ENCODE measurements around the gene HS3ST6.
A peak's percentile ranks its signal among the peaks of the same experiment; 100 is the strongest.
"Not testable (repeated sequence)": the region's sequence is repeated elsewhere in the genome, so short reads cannot be mapped to it uniquely, and the experiment has no call there.

HS3ST6 gene

DNA sequence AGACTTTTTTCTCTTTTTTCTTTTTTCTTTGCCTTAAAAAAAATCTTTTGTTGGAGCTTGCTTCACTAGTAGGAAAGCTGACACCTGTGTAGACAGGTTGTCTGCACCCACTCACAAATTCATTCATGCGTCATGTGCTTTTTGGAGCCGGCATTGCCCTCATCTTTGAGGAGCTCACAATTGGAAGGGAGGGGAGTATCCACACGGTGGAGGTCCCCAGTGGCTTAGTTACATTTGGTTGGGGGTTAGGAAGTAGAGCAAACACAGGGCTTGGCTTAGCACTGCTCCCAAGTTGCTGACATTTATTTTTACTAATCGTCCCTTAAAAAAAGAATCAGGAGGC lies 27.5 kb downstream of the HS3ST6 start:
- TF ChIP-seq, protein P1, sequence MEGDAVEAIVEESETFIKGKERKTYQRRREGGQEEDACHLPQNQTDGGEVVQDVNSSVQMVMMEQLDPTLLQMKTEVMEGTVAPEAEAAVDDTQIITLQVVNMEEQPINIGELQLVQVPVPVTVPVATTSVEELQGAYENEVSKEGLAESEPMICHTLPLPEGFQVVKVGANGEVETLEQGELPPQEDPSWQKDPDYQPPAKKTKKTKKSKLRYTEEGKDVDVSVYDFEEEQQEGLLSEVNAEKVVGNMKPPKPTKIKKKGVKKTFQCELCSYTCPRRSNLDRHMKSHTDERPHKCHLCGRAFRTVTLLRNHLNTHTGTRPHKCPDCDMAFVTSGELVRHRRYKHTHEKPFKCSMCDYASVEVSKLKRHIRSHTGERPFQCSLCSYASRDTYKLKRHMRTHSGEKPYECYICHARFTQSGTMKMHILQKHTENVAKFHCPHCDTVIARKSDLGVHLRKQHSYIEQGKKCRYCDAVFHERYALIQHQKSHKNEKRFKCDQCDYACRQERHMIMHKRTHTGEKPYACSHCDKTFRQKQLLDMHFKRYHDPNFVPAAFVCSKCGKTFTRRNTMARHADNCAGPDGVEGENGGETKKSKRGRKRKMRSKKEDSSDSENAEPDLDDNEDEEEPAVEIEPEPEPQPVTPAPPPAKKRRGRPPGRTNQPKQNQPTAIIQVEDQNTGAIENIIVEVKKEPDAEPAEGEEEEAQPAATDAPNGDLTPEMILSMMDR (IDR thresholded peaks at IDR 0.05; ENCODE audit: control insufficient read depth, extremely low read depth, insufficient read depth) = no peak
- H3K4me3 ChIP-seq (ENCODE audit: low read depth, low read length) = no peak overlapping the region
- DNase-seq (ENCODE audit: low read depth) = no peak

DNA sequence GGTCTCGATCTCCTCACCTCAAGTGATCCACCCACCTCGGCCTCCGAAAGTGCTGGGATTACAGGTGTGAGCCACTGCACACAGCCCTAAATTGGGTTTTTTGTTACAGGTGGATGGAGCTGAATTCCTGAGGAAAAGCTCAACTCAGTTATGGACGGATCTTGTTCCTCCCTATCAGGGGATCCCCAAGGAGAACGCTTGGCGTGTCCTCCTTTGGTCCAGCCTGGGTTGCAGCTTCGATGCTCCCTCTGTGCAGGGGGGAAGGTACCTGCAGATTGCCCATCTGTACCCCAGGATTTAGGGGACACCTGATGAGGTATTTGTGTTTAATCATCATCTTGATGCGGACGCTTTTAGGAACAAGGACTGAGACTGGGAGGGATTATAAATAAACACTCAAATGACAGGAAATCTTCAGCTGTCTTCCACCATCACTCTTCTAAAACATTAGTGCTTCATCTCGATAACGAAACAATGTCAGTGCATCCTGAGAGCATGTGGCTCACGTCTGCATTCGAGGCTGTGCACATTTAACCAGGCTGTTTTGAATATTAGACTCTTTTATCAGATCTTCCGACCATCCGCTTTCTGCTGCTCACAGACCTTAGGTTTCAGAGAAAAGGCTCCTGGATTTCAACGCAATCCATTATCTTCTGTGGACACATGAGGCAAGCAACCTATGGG lies 28.0 kb downstream of the HS3ST6 start:
- TF ChIP-seq, protein P1 (IDR thresholded peaks at IDR 0.05; ENCODE audit: control insufficient read depth, extremely low read depth, insufficient read depth) = no peak
- no peak overlapping the region for H3K4me3 ChIP-seq (ENCODE audit: low read depth, low read length)
- no peak for DNase-seq (ENCODE audit: low read depth)

GRCh38 chr16:1887711-1888354 lies 30.4 kb downstream of the HS3ST6 start:
- no peak for DNase-seq (ENCODE audit: low read depth)
- TF ChIP-seq, protein P1 (IDR thresholded peaks at IDR 0.05; ENCODE audit: control insufficient read depth, extremely low read depth, insufficient read depth) = no peak
- no peak overlapping the region for H3K4me3 ChIP-seq (ENCODE audit: low read depth, low read length)

- TF ChIP-seq, protein P1 (IDR thresholded peaks at IDR 0.05; ENCODE audit: control insufficient read depth, extremely low read depth, insufficient read depth) = no peak
Observed at GRCh38 chr16:1884889-1885288, 33.3 kb downstream of the HS3ST6 start.

GRCh38 chr16:1884155-1884760 lies 34.0 kb downstream of the HS3ST6 start:
- no peak overlapping the region for H3K4me3 ChIP-seq (ENCODE audit: low read depth, low read length)
- DNase-seq (ENCODE audit: low read depth) = no peak
- TF ChIP-seq, protein P1 (IDR thresholded peaks at IDR 0.05; ENCODE audit: control insufficient read depth, extremely low read depth, insufficient read depth) = 0 out of 2 replicates have a peak, but pooled peaks have one; percentile 2

More at GRCh38 chr16:1884889-1885288, 33.3 kb downstream of the HS3ST6 start:
- no peak for DNase-seq (ENCODE audit: low read depth)
- H3K4me3 ChIP-seq (ENCODE audit: low read depth, low read length) = no peak overlapping the region

GRCh38 chr16:1881172-1881571 lies 37.0 kb downstream of the HS3ST6 start:
- DNase-seq (ENCODE audit: low read depth); H3K4me3 ChIP-seq (ENCODE audit: low read depth, low read length): not testable (repeated sequence)

DNA sequence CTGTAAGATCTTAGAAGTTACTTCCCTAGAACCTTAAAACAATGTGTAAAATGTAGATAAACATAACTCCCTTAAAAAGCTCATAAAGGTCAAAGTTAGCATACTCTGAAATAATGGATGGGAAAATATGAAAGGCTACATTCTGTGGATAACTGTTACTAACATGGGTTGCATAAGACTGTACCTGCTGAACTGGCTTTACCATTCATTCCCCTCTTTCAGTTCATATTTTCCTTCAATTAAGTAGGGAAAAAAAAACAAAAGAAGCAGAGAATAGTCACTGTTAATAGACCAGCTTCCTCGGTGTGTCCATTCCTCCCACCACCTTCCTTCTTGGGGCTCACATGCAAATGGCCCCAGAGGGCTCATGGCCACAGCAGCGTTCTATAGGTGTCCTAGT lies 38.7 kb downstream of the HS3ST6 start:
- TF ChIP-seq, protein P1 (IDR thresholded peaks at IDR 0.05; ENCODE audit: control insufficient read depth, extremely low read depth, insufficient read depth) = no peak
- no peak for DNase-seq (ENCODE audit: low read depth)
- H3K4me3 ChIP-seq (ENCODE audit: low read depth, low read length) = no peak overlapping the region
